BJ (cell line): Measurements from ENCODE around the gene ZBTB8A. TPM values are rescaled to one million over a fixed set of nuclear protein-coding genes. Genes with fewer than 3 reads are reported as not detected.

Experiments used
- CTCF ChIA-PET: fragments of 350-600 bp; formaldehyde crosslinking; extraction: SDS; loops from one replicate; lab custom pipeline; 2021; ENCODE audit warnings: antibody characterized with exemption, inconsistent platforms; lab: Yijun Ruan, JAX
- POLR2A ChIA-PET: fragments of 300-600 bp; sonication (Branson Sonifier 250); formaldehyde crosslinking; extraction: SDS; loops from one replicate; lab custom pipeline; 2021; ENCODE audit warnings: antibody characterized with exemption; lab: Charles Lee
- DNase-seq: peaks from one replicate; pipeline ENCODE4 v3.0.0-alpha.2; 2011; ENCODE audit warnings: low read depth
- H3K27me3 ChIP-seq: 2 replicates; pipeline ENCODE4 v1.6.0; 2011; ENCODE audit warnings: low read length; ENCODE audit not compliant: control insufficient read depth, insufficient read depth
- H3K36me3 ChIP-seq: 2 replicates; pipeline ENCODE4 v1.5.1; 2011; ENCODE audit warnings: low read length; ENCODE audit not compliant: control insufficient read depth, insufficient read depth
- H3K4me3 ChIP-seq: 2 replicates; pipeline ENCODE4 v1.5.1; 2011; ENCODE audit warnings: low read depth, mild to moderate bottlenecking, control low read depth, low read length
- CTCF ChIP-seq: IDR thresholded peaks from 2 replicates; pipeline ENCODE4 v1.5.1; 2011; ENCODE audit warnings: low read depth, mild to moderate bottlenecking, control low read depth, inconsistent platforms, low read length, moderate library complexity; ENCODE audit not compliant: insufficient read depth
- polyA plus RNA-seq: library from polyadenylated mRNA; depleted of rRNA; stranded (reverse); fragments of >200 nt; gene quantifications from 2 replicates; pipeline ENCODE4 v1.2.3, GENCODE V29; 2011; rRNA removed
- small RNA-seq: library from RNA; depleted of rRNA; stranded (forward); fragments of <200 nt; gene quantifications from one replicate; pipeline ENCODE3, GENCODE V24; 2012; ENCODE audit warnings: low replicate concordance, low read depth; ENCODE audit not compliant: insufficient read length

ZBTB8A gene
- polyA plus RNA-seq, 1 experiment = 3.7 TPM

- POLR2A ChIA-PET = no interaction called here
- TF ChIP-seq CTCF = no peak
- DNase-seq = no peak
- no peaks in the 10 kb centered on the region for H3K27me3 ChIP-seq
- H3K4me3 ChIP-seq = peak overlapping the region; percentile 87; the same call in 1 of the 2 replicates
- CTCF ChIA-PET = interaction anchor here (1.8 kb wide), 1 partner anchor 27 kb away, joined by 4 read pairs; no protein-coding TSS in a partner anchor
- peaks cover 11% of the 10 kb centered on the region for H3K36me3 ChIP-seq
Observed at GRCh38 chr1:32652244-32652962, 113.2 kb downstream of the ZBTB8A start.

Small RNA genes lying within 50 kb of the gene (small RNA-seq; reads per million reads assigned to genes)
- gene RF00019 = not detected

Other genes with a start within 250 kb of the ZBTB8A start
- 155 and 185 TPM in 2 replicates for gene HDAC1, start 247.3 kb upstream of the ZBTB8A start, polyA plus RNA-seq
- gene MARCKSL1, start 203.2 kb upstream of the ZBTB8A start, polyA plus RNA-seq = 41.3 and 52.0 TPM in 2 replicates
- 1.3 and 2.4 TPM in 2 replicates for gene FAM229A, start 176.9 kb upstream of the ZBTB8A start, polyA plus RNA-seq
- 0.39 and 0.42 TPM in 2 replicates for gene TSSK3, start 176.9 kb upstream of the ZBTB8A start, polyA plus RNA-seq
- 53.6 and 74.1 TPM in 2 replicates for gene BSDC1, start 145.0 kb upstream of the ZBTB8A start, polyA plus RNA-seq
- gene ZBTB8B, start 74.4 kb upstream of the ZBTB8A start, polyA plus RNA-seq = not detected in 2 replicates
- gene ZBTB8OS, start 111.1 kb downstream of the ZBTB8A start, polyA plus RNA-seq = 21.1 and 50.9 TPM in 2 replicates
- 67.0 and 102 TPM in 2 replicates for gene RBBP4, start 111.8 kb downstream of the ZBTB8A start, polyA plus RNA-seq
- gene SYNC, start 163.3 kb downstream of the ZBTB8A start, polyA plus RNA-seq = 57.3 and 60.5 TPM in 2 replicates